GM18951 (cell line): Measurements from ENCODE around the gene KRTAP19-3.

ENCODE experiments used
- POLR2A ChIP-seq: IDR thresholded peaks from 4 replicates; pipeline ENCODE4 v1.6.1; 2011; ENCODE audit warnings: mild to moderate bottlenecking; ENCODE audit not compliant: insufficient read length, insufficient read depth; ENCODE audit errors: extremely low read depth
- in situ Hi-C: fragments of 300-500 bp; cut with MboI; formaldehyde crosslinking; loops from one replicate; pipeline ENCODE4 v1.12.0; 2022; ENCODE audit warnings: low sequenced_read_pairs, mixed read lengths, inconsistent platforms; ENCODE audit not compliant: unreplicated experiment

The KRTAP19-3 gene

GRCh38 chr21:30463713-30464112, 28.1 kb downstream of the KRTAP19-3 start:
- no peak for TF ChIP-seq POLR2A

GRCh38 chr21:30448514-30448913, 43.3 kb downstream of the KRTAP19-3 start:
- in situ Hi-C loops: no loop called here
- TF ChIP-seq POLR2A: no peak

More at GRCh38 chr21:30463713-30464112, 28.1 kb downstream of the KRTAP19-3 start:
- in situ Hi-C loops: no loop called here

- in situ Hi-C loops: no loop called here
These were observed 44.8 kb downstream of the KRTAP19-3 start for GRCh38 chr21:30447056-30447455.

GRCh38 chr21:30444204-30444603, 47.6 kb downstream of the KRTAP19-3 start:
- TF ChIP-seq POLR2A: no peak
- in situ Hi-C loops: no loop called here

More at GRCh38 chr21:30447056-30447455, 44.8 kb downstream of the KRTAP19-3 start:
- no peak for TF ChIP-seq POLR2A

- no peak for TF ChIP-seq POLR2A
- in situ Hi-C loops: no loop called here
These were observed 48.6 kb downstream of the KRTAP19-3 start for GRCh38 chr21:30443226-30443625.
